GM23248 (cell line): ENCODE data around the gene MX2. TPM values are rescaled to one million over a fixed set of nuclear protein-coding genes. Genes with fewer than 3 reads are reported as not detected.

Source experiments
- DNase-seq: peaks from one replicate; pipeline ENCODE4 v3.0.0-alpha.2; 2015
- H2AFZ ChIP-seq: fragments of 200-600 bp; sonication (generic); 2 replicates; pipeline ENCODE4 v1.6.1; 2016; ENCODE audit warnings: antibody characterized with exemption
- H3F3A ChIP-seq: fragments of 200-600 bp; sonication (generic); 2 replicates; pipeline ENCODE4 v1.6.1; 2016; ENCODE audit warnings: mild to moderate bottlenecking, antibody characterized with exemption, mixed run types; ENCODE audit not compliant: insufficient read depth
- H3K27ac ChIP-seq: fragments of 200-600 bp; sonication (generic); 2 replicates; pipeline ENCODE4 v1.5.1; 2016; ENCODE audit warnings: mild to moderate bottlenecking
- H3K27me3 ChIP-seq: fragments of 200-600 bp; sonication (generic); replicated peaks from 2 replicates; pipeline ENCODE4 v1.6.1; 2016; ENCODE audit warnings: mild to moderate bottlenecking; ENCODE audit not compliant: insufficient read depth
- H3K36me3 ChIP-seq: fragments of 200-600 bp; sonication (generic); 2 replicates; pipeline ENCODE4 v1.6.1; 2016; ENCODE audit warnings: low read depth, mild to moderate bottlenecking
- H3K4me1 ChIP-seq: fragments of 200-600 bp; sonication (generic); 2 replicates; pipeline ENCODE4 v1.6.1; 2016; ENCODE audit warnings: mild to moderate bottlenecking; ENCODE audit not compliant: insufficient read depth
- H3K4me2 ChIP-seq: fragments of 200-600 bp; sonication (generic); one replicate; pipeline ENCODE4 v1.6.1; 2016; ENCODE audit warnings: mild to moderate bottlenecking; ENCODE audit not compliant: unreplicated experiment
- H3K4me3 ChIP-seq: fragments of 200-600 bp; sonication (generic); 2 replicates; pipeline ENCODE4 v1.5.1; 2016; ENCODE audit warnings: mild to moderate bottlenecking
- H3K79me2 ChIP-seq: fragments of 200-600 bp; sonication (generic); 2 replicates; pipeline ENCODE4 v1.6.1; 2016; ENCODE audit warnings: mild to moderate bottlenecking; ENCODE audit not compliant: insufficient read depth
- H3K9ac ChIP-seq: fragments of 200-600 bp; sonication (generic); 2 replicates; pipeline ENCODE4 v1.6.1; 2016; ENCODE audit warnings: mild to moderate bottlenecking
- H3K9me2 ChIP-seq: fragments of 200-600 bp; sonication (generic); 2 replicates; pipeline ENCODE4 v1.6.1; 2016; ENCODE audit warnings: mixed run types, mild to moderate bottlenecking, moderate library complexity; ENCODE audit not compliant: insufficient read depth
- H3K9me3 ChIP-seq: fragments of 200-600 bp; sonication (generic); one replicate; pipeline ENCODE4 v1.6.1; 2017; ENCODE audit warnings: low read depth
- H4K20me1 ChIP-seq: fragments of 200-600 bp; sonication (generic); 2 replicates; pipeline ENCODE4 v1.6.0; 2016; ENCODE audit not compliant: insufficient read depth
- EZH2 ChIP-seq: fragments of 200-600 bp; sonication (generic); IDR thresholded peaks from 2 replicates; pipeline ENCODE4 v1.6.1; 2018; ENCODE audit warnings: antibody characterized with exemption, mild to moderate bottlenecking; ENCODE audit not compliant: insufficient read depth, poor library complexity, severe bottlenecking
- EZH2phosphoT487 ChIP-seq: fragments of 200-600 bp; sonication (generic); IDR thresholded peaks from 2 replicates; pipeline ENCODE4 v1.6.1; 2018; ENCODE audit warnings: antibody characterized with exemption, moderate library complexity, mild to moderate bottlenecking, low read depth; ENCODE audit not compliant: insufficient read depth
- WGBS, 2 experiments: methylation state at CpG; one replicate each; pipeline ENCODE4 v1.1.6; 2015 to 2017; ENCODE audit warnings: low lambda C conversion rate in 2 of 2, low coverage in 1 of 2; ENCODE audit errors: missing lambda C conversion rate in 2 of 2; 5-methylcytosine and 5-hydroxymethylcytosine counted together
- in situ Hi-C: fragments of 300-500 bp; cut with MboI; formaldehyde crosslinking; loops from 2 replicates; pipeline ENCODE4 v1.15.0; 2020
- polyA plus RNA-seq: library from polyadenylated mRNA; unstranded; fragments of >200 nt; fragmentation: Nextera tagmentation; extraction: Ambion mirVana; gene quantifications from 2 replicates; pipeline ENCODE4 v1.2.1, GENCODE V29; 2016
- total RNA-seq: library from RNA; depleted of rRNA; stranded (reverse); fragments of >200 nt; shearing (Covaris generic); gene quantifications from 2 replicates; pipeline ENCODE4 v1.2.3, GENCODE V29; 2014

MX2 gene
- total and polyA plus RNA-seq, 2 experiments from 2014 or later = 0.54 to 0.85 TPM

DNA sequence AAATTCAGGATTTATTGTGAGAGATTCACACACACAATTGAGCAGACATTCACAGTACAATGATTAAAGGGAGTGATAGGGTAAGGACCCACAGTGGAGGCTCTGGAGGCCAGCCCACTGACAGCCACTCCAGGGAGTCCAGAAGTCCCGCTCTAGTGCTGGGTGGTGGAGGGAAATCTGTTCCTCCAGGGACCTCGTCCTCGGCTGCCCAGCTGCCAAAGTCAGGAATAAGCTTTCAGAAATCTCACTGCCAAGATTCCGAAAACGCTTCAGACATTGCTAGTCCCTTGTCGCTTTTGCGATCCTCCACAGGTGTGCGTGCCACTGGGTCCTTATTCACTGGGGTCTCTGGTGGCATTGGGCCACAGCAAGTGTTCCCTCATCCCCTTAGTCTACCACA is 66.5 kb downstream of the MX2 start:
- Histone ChIP-seq H3K27me3 (peaks cover 6% of the 10 kb centered on the region), H3K36me3 (no peaks in the 10 kb centered on the region), H3K27ac (no peak overlapping the region), H3K9me3 (no peaks in the 10 kb centered on the region), H3K4me2 (no peak overlapping the region), H2AFZ (no peak overlapping the region), H3K4me1 (no peaks in the 10 kb centered on the region), H3F3A (no peaks in the 10 kb centered on the region), H3K9ac (no peak overlapping the region), H4K20me1 (no peaks in the 10 kb centered on the region), H3K9me2 (no peaks in the 10 kb centered on the region), H3K79me2 (no peaks in the 10 kb centered on the region), H3K4me3 (no peak overlapping the region)
- TF ChIP-seq EZH2phosphoT487 (no peak), EZH2 (no peak)
- 92% methylated on average over 8 of the region's 8 CpGs for WGBS, 2 experiments
- in situ Hi-C loops = no loop called here
- no peak for DNase-seq

DNA sequence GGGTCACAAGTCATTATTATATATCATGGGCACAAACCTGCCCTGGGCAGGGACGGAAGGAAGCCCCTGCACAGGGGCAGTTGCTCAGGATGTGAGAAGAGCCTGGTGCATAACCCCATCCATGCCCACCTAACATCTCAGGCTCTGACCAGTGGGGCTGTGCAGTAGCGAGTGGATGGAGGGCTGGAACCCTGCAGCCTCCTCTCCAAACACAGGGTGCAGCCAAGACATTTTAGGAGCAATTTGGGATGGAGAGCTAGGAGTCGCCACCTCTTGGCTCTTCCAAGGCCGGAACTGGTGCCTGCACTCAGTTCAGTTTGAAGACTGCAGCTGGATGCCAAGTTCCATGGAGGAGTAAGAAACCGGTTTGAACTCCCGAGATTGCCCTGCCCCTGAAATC is 67.0 kb downstream of the MX2 start:
- Histone ChIP-seq H3K4me3 (no peak overlapping the region), H3K4me1 (no peaks in the 10 kb centered on the region), H3F3A (no peaks in the 10 kb centered on the region), H3K9ac (no peak overlapping the region), H3K4me2 (no peak overlapping the region), H3K27ac (no peak overlapping the region), H3K9me3 (no peaks in the 10 kb centered on the region), H3K9me2 (no peaks in the 10 kb centered on the region), H3K79me2 (no peaks in the 10 kb centered on the region), H2AFZ (no peak overlapping the region), H3K27me3 (peaks cover 6% of the 10 kb centered on the region), H3K36me3 (no peaks in the 10 kb centered on the region), H4K20me1 (no peaks in the 10 kb centered on the region)
- TF ChIP-seq EZH2 (no peak), EZH2phosphoT487 (no peak)
- no peak for DNase-seq
- in situ Hi-C loops = no loop called here
- WGBS, 2 experiments = 83 to 91% methylated on average over 6 of the region's 6 CpGs

DNA sequence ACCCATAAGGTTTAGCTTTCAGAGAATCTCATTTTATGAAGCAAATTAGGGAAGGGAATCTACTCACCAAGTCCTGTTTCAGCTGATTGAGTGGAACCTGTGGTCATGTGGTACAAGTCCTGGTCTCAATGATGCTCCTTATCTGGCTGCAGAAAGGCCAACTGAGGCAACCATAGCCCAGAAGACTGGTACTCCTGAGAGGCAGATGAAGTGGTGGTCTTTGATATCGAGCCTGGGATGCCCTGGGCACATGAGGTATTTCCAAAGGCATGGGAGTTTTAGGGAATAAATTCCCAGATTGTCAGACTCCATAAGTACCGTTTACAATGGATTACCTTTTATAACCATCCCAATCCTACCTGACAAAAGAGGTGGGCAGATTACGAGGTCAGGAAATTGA is 67.5 kb downstream of the MX2 start:
- Histone ChIP-seq H3F3A (no peaks in the 10 kb centered on the region), H3K27me3 (peaks cover 6% of the 10 kb centered on the region), H4K20me1 (no peaks in the 10 kb centered on the region), H3K27ac (no peak overlapping the region), H3K9me2 (no peaks in the 10 kb centered on the region), H3K4me2 (no peak overlapping the region), H3K4me1 (no peaks in the 10 kb centered on the region), H3K36me3 (no peaks in the 10 kb centered on the region), H3K9ac (no peak overlapping the region), H3K79me2 (no peaks in the 10 kb centered on the region), H3K4me3 (no peak overlapping the region), H3K9me3 (no peaks in the 10 kb centered on the region), H2AFZ (no peak overlapping the region)
- WGBS, 2 experiments = 79% methylated on average over 3 of the region's 3 CpGs
- in situ Hi-C loops = no loop called here
- TF ChIP-seq EZH2phosphoT487 (no peak), EZH2 (no peak)
- DNase-seq = no peak

DNA sequence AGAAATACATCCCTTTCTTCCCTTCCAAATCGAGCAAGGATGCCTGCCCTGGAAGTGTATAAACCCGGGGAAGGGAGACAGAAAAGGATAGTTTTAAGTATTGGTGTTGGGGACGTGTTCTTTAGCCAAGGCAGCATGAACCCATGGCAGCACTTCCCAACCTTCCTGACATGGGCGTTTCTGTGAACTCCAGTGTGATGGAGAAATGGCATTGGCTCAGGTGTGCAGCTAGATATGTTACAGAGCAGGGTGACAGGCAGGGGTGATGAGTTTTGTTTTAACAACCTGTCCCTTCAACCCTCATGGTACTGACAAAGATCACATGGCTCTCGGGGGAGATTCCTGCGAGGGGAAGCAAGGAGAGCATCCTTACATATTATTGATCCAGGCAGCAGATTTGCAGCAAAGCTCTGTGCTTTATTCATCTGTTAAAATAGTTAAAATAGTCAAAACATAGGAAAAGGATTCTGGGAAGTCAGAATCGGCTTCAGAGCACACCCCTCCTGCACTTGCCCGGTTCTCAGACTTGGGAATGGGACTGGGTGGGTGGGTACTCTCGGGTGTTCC is 68.2 kb downstream of the MX2 start:
- Histone ChIP-seq H3K36me3 (no peaks in the 10 kb centered on the region), H3K27me3 (peaks cover 6% of the 10 kb centered on the region), H2AFZ (no peak overlapping the region), H3K79me2 (no peaks in the 10 kb centered on the region), H4K20me1 (no peaks in the 10 kb centered on the region), H3K9ac (no peak overlapping the region), H3F3A (no peaks in the 10 kb centered on the region), H3K4me2 (no peak overlapping the region), H3K9me3 (no peaks in the 10 kb centered on the region), H3K4me1 (no peaks in the 10 kb centered on the region), H3K9me2 (no peaks in the 10 kb centered on the region), H3K4me3 (no peak overlapping the region), H3K27ac (no peak overlapping the region)
- TF ChIP-seq EZH2phosphoT487 = no peak
- no peak for TF ChIP-seq EZH2
- DNase-seq = no peak
- whole genome bisulfite sequencing, 2 experiments = 65 to 68% methylated on average over 9 of the region's 9 CpGs
- in situ Hi-C loops = no loop called here
